ENCODE measurements around the gene TMEM51.

GRCh38 chr1:15148475-15148874, 5.1 kb upstream of the TMEM51 start:
- TF ChIP-seq CTCF (CRISPR knock-in tag; IDR thresholded peaks at IDR 0.05): no peak
- TF ChIP-seq ZSCAN29 (CRISPR knock-in tag; conservative IDR thresholded peaks at IDR 0.05): no peak
